NCI-H187 treated with DMSO at 0.1 percent for 48 hours (cell line): Measurements from ENCODE around the gene TAS1R1.

Experiments used
- DNase-seq: peaks from one replicate; lab custom pipeline; 2025; lab: John Stamatoyannopoulos, UW

Gene TAS1R1

GRCh38 chr1:6572653-6573383 is 17.7 kb downstream of the TAS1R1 start:
- no peak for DNase-seq

DNA sequence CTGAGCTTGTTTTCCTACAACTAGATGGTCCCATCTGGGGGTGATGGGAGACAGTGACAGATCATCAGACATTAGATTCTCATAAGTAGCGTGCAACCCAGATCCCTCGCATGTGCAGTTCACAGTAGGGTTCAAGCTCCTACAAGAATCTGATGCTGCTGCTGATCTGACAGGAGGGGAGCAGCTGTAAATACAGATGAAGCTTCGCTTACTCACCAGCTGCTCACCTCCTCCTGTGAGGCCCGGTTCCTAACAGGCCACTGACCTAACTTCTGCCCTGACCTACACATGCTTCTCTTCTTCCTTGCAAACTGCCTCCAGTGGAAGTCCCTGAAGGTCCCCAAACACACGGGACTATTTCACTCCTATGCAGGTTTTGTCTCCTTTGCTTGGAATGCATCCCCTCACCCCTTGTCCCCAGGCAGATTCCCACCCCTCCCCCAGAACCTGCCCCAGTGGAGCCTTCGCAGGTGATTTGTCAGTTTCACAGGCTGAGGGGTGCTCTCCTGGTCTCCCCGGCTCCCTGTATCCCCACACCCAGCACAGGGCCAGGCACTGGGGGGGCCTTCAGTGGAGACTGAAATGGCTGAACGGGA is 19.0 kb downstream of the TAS1R1 start:
- DNase-seq: no peak

DNA sequence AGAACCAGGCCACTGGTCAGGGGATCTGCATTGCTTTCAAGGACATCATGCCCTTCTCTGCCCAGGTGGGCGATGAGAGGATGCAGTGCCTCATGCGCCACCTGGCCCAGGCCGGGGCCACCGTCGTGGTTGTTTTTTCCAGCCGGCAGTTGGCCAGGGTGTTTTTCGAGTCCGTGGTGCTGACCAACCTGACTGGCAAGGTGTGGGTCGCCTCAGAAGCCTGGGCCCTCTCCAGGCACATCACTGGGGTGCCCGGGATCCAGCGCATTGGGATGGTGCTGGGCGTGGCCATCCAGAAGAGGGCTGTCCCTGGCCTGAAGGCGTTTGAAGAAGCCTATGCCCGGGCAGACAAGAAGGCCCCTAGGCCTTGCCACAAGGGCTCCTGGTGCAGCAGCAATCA is 19.7 kb downstream of the TAS1R1 start:
- no peak for DNase-seq

DNA sequence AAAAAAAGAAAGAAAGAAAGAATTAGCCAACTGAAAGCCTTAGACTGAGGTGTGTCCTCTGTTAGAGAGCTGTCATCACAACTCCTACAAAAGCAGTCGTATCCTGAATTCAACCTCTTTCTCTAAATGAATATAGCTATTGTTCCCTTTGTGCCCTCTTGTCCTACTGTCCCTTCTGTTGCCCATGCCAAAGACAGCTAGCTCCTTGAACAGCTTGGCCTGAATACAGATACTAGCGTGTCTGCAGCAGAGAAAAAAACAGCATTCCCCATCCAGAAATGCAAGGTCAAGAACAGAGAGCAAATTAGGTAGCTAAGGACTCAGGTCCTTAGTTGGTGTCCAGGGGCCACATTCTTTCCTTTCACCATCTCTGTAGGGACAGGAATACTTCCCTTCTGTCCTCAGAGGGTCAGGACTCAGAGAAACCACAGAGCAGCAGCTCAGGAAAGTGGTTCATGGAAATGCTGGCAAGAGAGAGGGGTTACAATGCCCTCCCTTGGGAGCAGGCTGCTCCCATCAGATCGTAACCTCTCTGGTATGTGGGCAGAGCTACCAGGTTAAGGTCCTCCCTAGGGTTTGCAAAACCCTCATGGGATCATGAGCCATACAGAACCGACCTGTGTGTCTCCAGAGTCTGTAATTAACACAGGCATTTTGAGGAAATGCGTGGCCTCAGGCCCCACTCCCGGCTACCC is 22.9 kb downstream of the TAS1R1 start:
- no peak for DNase-seq

GRCh38 chr1:6578624-6579373 is 23.7 kb downstream of the TAS1R1 start:
- no peak for DNase-seq

DNA sequence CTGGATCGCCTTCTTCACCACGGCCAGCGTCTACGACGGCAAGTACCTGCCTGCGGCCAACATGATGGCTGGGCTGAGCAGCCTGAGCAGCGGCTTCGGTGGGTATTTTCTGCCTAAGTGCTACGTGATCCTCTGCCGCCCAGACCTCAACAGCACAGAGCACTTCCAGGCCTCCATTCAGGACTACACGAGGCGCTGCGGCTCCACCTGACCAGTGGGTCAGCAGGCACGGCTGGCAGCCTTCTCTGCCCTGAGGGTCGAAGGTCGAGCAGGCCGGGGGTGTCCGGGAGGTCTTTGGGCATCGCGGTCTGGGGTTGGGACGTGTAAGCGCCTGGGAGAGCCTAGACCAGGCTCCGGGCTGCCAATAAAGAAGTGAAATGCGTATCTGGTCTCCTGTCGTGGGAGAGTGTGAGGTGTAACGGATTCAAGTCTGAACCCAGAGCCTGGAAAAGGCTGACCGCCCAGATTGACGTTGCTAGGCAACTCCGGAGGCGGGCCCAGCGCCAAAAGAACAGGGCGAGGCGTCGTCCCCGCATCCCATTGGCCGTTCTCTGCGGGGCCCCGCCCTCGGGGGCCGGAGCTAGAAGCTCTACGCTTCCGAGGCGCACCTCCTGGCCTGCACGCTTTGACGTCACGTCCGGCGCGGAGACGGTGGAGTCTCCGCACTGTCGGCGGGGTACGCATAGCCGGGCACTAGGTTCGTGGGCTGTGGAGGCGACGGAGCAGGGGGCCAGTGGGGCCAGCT is 24.4 kb downstream of the TAS1R1 start, which contains the start of gene ZBTB48:
ZBTB48 (plus strand) TSS at position 621 of the 745 bp plus-strand sequence. CDS start 616 bp downstream, outside the sequence.
- peak; percentile 79 for DNase-seq

DNA sequence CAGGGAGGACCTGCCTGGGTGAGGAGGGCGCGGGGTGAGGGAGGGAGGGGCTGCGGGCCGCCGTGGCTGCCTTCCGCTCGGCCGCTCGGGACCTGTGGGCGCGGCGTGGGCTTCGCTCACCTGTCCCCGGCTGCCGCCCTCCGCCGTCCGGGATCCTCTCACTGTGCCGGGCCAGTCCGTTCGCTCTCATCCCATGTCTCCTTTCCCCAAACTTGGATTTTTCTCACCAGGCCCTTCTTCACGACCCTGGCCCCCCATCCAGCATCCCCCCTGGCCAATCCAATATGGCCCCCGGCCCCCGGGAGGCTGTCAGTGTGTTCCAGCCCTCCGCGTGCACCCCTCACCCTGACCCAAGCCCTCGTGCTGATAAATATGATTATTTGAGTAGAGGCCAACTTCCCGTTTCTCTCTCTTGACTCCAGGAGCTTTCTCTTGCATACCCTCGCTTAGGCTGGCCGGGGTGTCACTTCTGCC is 25.0 kb downstream of the TAS1R1 start:
- no peak for DNase-seq

DNA sequence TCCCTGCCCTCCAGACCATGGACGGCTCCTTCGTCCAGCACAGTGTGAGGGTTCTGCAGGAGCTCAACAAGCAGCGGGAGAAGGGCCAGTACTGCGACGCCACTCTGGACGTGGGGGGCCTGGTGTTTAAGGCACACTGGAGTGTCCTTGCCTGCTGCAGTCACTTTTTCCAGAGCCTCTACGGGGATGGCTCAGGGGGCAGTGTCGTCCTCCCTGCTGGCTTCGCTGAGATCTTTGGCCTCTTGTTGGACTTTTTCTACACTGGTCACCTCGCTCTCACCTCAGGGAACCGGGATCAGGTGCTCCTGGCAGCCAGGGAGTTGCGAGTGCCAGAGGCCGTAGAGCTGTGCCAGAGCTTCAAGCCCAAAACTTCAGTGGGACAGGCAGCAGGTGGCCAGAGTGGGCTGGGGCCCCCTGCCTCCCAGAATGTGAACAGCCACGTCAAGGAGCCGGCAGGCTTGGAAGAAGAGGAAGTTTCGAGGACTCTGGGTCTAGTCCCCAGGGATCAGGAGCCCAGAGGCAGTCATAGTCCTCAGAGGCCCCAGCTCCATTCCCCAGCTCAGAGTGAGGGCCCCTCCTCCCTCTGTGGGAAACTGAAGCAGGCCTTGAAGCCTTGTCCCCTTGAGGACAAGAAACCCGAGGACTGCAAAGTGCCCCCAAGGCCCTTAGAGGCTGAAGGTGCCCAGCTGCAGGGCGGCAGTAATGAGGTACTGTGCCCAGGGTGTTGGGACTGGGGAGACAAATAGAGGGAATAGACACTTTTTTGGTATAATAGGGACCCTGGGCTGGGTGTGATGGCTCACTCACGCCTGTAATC is 25.7 kb downstream of the TAS1R1 start:
- no peak for DNase-seq

DNA sequence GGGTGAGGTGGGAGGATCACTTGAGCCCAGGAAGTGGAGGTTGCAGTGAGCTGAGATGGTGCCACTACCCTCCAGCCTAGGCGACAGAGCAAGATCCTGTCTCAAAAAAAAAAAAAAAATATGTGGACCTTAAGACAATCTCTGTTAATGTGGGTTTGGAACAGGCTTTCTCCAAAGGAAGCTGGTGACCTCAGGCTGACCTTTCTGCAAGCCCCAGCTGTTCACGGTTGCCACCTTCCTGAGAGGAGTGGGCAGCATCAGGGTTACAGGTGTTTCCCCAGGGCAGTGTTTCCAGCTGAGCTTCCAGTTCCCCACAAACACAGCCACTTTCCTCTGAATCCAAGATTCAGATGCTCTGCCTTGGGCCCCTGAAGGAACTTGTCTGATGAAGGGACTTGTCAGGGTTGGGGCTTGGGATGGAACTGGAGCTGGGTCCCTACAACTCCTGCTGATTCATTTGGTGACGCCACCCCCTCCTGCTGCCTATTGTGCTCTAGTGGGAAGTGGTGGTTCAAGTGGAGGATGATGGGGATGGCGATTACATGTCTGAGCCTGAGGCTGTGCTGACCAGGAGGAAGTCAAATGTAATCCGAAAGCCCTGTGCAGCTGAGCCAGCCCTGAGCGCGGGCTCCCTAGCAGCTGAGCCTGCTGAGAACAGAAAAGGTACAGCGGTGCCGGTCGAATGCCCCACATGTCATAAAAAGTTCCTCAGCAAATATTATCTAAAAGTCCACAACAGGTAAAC is 26.6 kb downstream of the TAS1R1 start:
- DNase-seq: no peak

DNA sequence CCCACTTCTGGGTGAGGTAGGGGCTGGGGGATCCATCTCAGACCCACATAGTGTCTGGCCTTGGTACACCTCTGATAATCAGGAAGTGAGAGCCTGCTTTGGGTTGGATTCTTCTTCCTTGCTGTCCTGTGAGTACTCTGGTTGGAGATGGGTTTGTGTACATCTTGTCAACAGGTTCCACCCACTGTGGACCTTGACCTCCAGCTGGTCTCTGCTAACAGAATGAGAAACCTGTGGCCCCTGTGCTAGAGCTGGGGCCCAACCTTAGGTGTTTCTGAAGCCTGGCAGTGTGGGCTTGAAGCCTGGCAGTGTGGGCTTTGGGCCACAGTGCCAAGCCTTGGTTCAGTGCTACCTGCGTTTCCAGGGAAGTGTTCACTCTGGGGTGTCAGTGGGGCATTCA is 27.3 kb downstream of the TAS1R1 start:
- DNase-seq: no peak

DNA sequence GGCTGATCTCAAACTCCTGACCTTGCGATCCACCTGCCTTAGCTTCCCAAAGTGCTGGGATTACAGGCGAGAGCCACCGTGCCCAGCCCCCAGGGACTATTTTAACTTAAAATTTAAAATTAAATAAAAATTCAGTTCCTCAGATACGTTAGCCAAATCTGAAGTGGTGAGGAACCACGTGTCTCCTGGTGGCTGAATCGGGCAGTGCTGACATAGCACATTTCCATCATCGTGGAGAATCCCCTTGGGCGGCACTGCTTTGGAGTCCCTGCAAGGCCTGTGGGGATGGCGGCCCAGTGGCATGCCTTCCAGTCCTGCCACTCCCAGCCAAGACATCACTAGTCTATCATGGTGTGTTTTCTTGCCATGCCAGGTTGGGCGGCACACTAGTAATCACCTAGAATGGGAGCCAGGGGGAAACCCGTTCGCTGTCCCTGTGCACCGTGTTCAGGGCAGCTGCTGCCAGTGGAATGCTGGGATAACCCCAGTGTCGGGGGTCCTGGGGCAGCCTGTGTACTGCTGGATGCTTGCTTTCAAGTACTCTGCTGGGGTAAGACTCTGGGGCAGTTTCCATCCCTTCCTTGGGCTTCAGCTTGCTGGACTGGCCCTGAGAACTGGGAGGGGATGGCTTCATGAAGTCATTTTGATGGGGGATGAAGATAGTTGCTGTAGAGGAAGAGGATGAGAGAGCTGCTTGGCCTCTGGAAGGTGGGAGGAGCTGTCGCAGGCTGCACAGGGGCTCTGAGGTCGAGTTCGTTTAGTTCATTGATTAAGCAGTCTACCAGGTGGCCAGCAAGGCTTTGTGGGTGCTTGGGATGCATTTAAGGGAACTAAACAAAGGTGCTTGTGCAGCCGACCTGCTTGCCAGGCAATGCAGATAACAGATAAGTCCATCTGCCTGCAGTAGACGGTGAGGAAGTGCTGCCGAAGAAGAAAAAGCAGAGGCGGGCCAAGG is 29.3 kb downstream of the TAS1R1 start:
- no peak for DNase-seq

- no peak for DNase-seq
Observed at GRCh38 chr1:6585081-6585722, 30.1 kb downstream of the TAS1R1 start.

GRCh38 chr1:6585841-6586240 is 30.7 kb downstream of the TAS1R1 start:
- no peak for DNase-seq

GRCh38 chr1:6586404-6586816 is 31.3 kb downstream of the TAS1R1 start:
- DNase-seq: no peak

DNA sequence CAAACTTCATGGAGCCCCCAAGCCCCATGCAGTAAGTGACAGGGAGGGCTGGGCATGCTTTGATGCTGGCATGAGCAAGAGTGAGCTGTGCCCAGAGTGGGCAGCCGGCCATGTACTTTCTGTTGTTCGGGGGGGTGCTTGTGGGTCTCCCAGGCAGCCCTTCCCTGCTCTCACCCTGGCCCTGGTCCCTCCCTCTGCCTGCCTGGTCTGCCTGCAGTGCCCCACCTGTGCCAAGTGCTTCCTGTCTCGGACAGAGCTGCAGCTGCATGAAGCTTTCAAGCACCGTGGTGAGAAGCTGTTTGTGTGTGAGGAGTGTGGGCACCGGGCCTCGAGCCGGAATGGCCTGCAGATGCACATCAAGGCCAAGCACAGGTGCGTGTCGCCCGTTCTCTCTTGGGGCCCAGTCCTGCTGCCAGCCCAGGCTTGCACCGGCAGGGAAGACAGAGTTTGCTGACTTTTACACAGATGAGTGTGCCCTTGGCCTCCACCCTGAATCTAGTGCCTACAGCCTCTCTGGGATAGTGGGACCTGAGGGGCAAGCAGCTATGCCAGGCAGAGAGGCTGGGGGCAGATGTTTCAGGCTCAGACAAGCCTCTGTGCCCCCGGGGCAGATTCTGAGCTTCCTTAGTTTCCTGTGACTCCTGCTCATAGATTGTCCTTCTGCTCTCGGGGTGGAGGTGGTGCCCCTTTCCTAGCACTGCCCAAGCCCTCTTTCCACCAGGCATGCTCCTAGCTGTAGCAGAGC is 32.3 kb downstream of the TAS1R1 start:
- DNase-seq: no peak

DNA sequence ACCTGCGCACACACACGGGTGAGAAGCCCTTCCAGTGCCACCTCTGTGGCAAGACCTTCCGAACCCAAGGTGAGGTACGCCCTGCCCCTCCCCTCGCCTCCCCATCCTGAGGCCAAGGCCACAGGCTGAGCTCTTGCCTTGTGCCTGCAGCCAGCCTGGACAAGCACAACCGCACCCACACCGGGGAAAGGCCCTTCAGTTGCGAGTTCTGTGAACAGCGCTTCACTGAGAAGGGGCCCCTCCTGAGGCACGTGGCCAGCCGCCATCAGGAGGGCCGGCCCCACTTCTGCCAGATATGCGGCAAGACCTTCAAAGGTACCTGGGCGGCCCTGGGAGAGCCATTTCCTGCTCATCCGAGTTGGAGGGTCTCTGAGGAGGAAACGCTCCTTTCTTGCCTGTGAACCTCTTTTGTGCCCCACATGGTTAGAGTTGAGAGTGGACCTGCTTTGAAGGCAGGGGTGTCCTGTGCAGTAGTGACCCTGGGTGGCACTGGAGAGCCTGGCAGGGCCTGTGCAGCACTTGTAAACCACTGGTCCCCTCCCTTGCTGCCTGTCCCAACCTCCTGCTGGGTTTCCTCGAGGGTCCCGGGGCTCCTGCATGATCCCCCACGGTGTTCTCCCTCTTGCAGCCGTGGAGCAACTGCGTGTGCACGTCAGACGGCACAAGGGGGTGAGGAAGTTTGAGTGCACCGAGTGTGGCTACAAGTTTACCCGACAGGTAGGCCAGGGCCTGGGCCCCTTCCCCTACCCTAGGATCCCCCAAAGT is 33.2 kb downstream of the TAS1R1 start:
- no peak for DNase-seq
